Left lung (tissue), 10 donors: Measurements from ENCODE around the gene CPT2. TPM values are rescaled to one million over a fixed set of nuclear protein-coding genes. Genes with fewer than 3 reads are reported as not detected.
"Not testable (repeated sequence)": the region's sequence is repeated elsewhere in the genome, so short reads cannot be mapped to it uniquely, and the experiment has no call there.

Source experiments
- ATAC-seq: fragments of 200-7000 bp; cut with Tn5 transposase; one replicate; pipeline ENCODE4 v1.9.1; 2020; ENCODE audit warnings: moderate library complexity
- DNase-seq, 4 donors: peaks; one replicate each; pipeline ENCODE4 v3.0.0-alpha.2; 2013 to 2020
- H3K27ac ChIP-seq, 2 donors: fragments of 200-600 bp; sonication (generic) in 1 of 2; one replicate each; pipeline versions ENCODE4 v1.5.0 to v1.8.0; 2020 to 2021
- H3K27me3 ChIP-seq, 2 donors: fragments of 200-600 bp; sonication (generic) in 1 of 2; one replicate each; pipeline versions ENCODE4 v1.5.0 to v1.8.0; 2020 to 2021
- H3K36me3 ChIP-seq, 2 donors: fragments of 200-600 bp; sonication (generic) in 1 of 2; one replicate each; pipeline versions ENCODE4 v1.5.0 to v1.8.0; 2020 to 2021
- H3K4me1 ChIP-seq, 2 donors: fragments of 200-600 bp; one replicate each; pipeline ENCODE4 v1.8.0; 2021
- H3K4me3 ChIP-seq, 2 donors: fragments of 200-600 bp; sonication (generic) in 1 of 2; one replicate each; pipeline versions ENCODE4 v1.5.0 to v1.8.0; 2020 to 2021; ENCODE audit warnings: mild to moderate bottlenecking in 1 of 2
- H3K9me3 ChIP-seq, 2 donors: fragments of 200-600 bp; sonication (generic) in 1 of 2; one replicate each; pipeline versions ENCODE4 v1.5.0 to v1.8.0; 2020 to 2021
- CTCF ChIP-seq, 2 donors: fragments of 200-600 bp; sonication (generic) in 1 of 2; IDR thresholded peaks; one replicate each; pipeline versions ENCODE4 v1.5.0 to v1.8.0; 2021; ENCODE audit warnings: antibody characterized with exemption in 2 of 2
- intact Hi-C, 2 donors: fragments of 100-400 bp; cut with DNase I; formaldehyde crosslinking; loops; one replicate each; pipeline versions ENCODE4 v1.11.2 to v1.14.2; 2022
- polyA plus RNA-seq, 6 donors: library from polyadenylated mRNA; unstranded; fragments of 120-200 nt; gene quantifications; one replicate each; pipeline ENCODE4 v1.2.1, GENCODE V29; 2013; ENCODE audit not compliant: insufficient read length in 6 of 6
- total RNA-seq, 2 donors: library from RNA; stranded (reverse); fragmentation: NEBNext Ultra II Directional; extraction: Animal tissue kit (Norgen Biotek cat#: 25700); gene quantifications; one replicate each; pipeline ENCODE4 v1.2.1, GENCODE V29; 2021
- donor health status: DM: no; HTN: yes; CAD: no.
- donor health status: DM: no; HTN: no; CAD: no.

The CPT2 gene
- total and polyA plus RNA-seq, 8 donors: 16.0 to 31.4 (median 18.3) TPM

GRCh38 chr1:53203466-53203865 lies 6.8 kb downstream of the CPT2 start:
- Histone ChIP-seq H3K4me3 (no peak overlapping the region), H3K9me3 (peaks cover 0 to 16% of the 10 kb centered on the region in 2 donors), H3K27ac (no peak overlapping the region), H3K27me3 (no peaks in the 10 kb centered on the region), H3K36me3 (peaks cover 0 to 78% of the 10 kb centered on the region in 2 donors), H3K4me1 (peaks cover 0 to 10% of the 10 kb centered on the region in 2 donors)
- no peak for TF ChIP-seq CTCF (IDR thresholded peaks at IDR 0.05)
- ATAC-seq (no peak), DNase-seq (no peak)
- intact Hi-C loops: no loop called here

- ATAC-seq, DNase-seq, intact Hi-C loops: not testable (repeated sequence)
Measured at GRCh38 chr1:53205496-53205895, 8.9 kb downstream of the CPT2 start.

GRCh38 chr1:53206083-53206685 lies 9.6 kb downstream of the CPT2 start:
- DNase-seq, ATAC-seq, H3K27me3 ChIP-seq, H3K4me3 ChIP-seq, intact Hi-C loops, H3K4me1 ChIP-seq, H3K27ac ChIP-seq: not testable (repeated sequence)
- Histone ChIP-seq H3K9me3 (peaks cover 0 to 16% of the 10 kb centered on the region in 2 donors), H3K36me3 (peaks cover 0 to 98% of the 10 kb centered on the region in 2 donors)

More at GRCh38 chr1:53205496-53205895, 8.9 kb downstream of the CPT2 start:
- not testable (repeated sequence) for H3K27ac ChIP-seq, H3K27me3 ChIP-seq, H3K4me1 ChIP-seq, H3K4me3 ChIP-seq
- peaks cover 0 to 98% of the 10 kb centered on the region in 2 donors for H3K36me3 ChIP-seq
- peaks cover 0 to 16% of the 10 kb centered on the region in 2 donors for H3K9me3 ChIP-seq

- Histone ChIP-seq H3K27me3 (no peaks in the 10 kb centered on the region), H3K36me3 (peaks cover 0 to 100% of the 10 kb centered on the region in 2 donors), H3K4me1 (no peaks in the 10 kb centered on the region), H3K27ac (no peak overlapping the region), H3K9me3 (peaks cover 0 to 16% of the 10 kb centered on the region in 2 donors), H3K4me3 (no peak overlapping the region)
- ATAC-seq (no peak), DNase-seq (no peak)
- no peak for TF ChIP-seq CTCF (IDR thresholded peaks at IDR 0.05)
- intact Hi-C loops: no loop called here
Measured at GRCh38 chr1:53206735-53207379, 10.2 kb downstream of the CPT2 start.

GRCh38 chr1:53207726-53208125 lies 11.1 kb downstream of the CPT2 start:
- Histone ChIP-seq H3K9me3 (peaks cover 0 to 16% of the 10 kb centered on the region in 2 donors), H3K27ac (no peak overlapping the region), H3K27me3 (no peaks in the 10 kb centered on the region), H3K4me1 (no peaks in the 10 kb centered on the region), H3K36me3 (peaks cover 0 to 100% of the 10 kb centered on the region in 2 donors), H3K4me3 (no peak overlapping the region)
- intact Hi-C loops: no loop called here
- no peak for ATAC-seq
- TF ChIP-seq CTCF (IDR thresholded peaks at IDR 0.05): no peak
- DNase-seq: no peak

- no peaks in the 10 kb centered on the region for H3K4me1 ChIP-seq
- no peaks in the 10 kb centered on the region for H3K27me3 ChIP-seq
- no peak for TF ChIP-seq CTCF (IDR thresholded peaks at IDR 0.05)
- H3K36me3 ChIP-seq: peaks cover 0 to 99% of the 10 kb centered on the region in 2 donors
- ATAC-seq (no peak), DNase-seq (no peak)
- H3K4me3 ChIP-seq: no peak overlapping the region
- H3K9me3 ChIP-seq: peaks cover 0 to 13% of the 10 kb centered on the region in 2 donors
- intact Hi-C loops: no loop called here
- no peak overlapping the region for H3K27ac ChIP-seq
Measured at GRCh38 chr1:53210352-53210751, 13.7 kb downstream of the CPT2 start.
